ENCODE results near the gene FBRSL1.

FBRSL1 gene

GRCh38 chr12:132508860-132509732 lies 19.1 kb downstream of the FBRSL1 start:
- H3K4me1 ChIP-seq (ENCODE audit: insufficient read depth, low read length) = peaks cover 16% of the 10 kb centered on the region; the same call in 1 of the 2 replicates
- no peaks in the 10 kb centered on the region for H3K36me3 ChIP-seq (ENCODE audit: insufficient read depth, low read length)
- no peaks in the 10 kb centered on the region for H3K9me3 ChIP-seq (ENCODE audit: control insufficient read depth, insufficient read depth, low read length)
- no peak overlapping the region for H3K9ac ChIP-seq (ENCODE audit: low read depth, low read length)

- Histone ChIP-seq H3K9ac (ENCODE audit: low read depth, low read length) (no peak overlapping the region), H3K9me3 (ENCODE audit: control insufficient read depth, insufficient read depth, low read length) (no peaks in the 10 kb centered on the region), H3K4me1 (ENCODE audit: insufficient read depth, low read length) (peaks cover 16% of the 10 kb centered on the region; the same call in 1 of the 2 replicates), H3K36me3 (ENCODE audit: insufficient read depth, low read length) (no peaks in the 10 kb centered on the region)
Measured at GRCh38 chr12:132510111-132510724, 20.3 kb downstream of the FBRSL1 start.

GRCh38 chr12:132510746-132511477 lies 21.0 kb downstream of the FBRSL1 start:
- Histone ChIP-seq H3K9me3 (ENCODE audit: control insufficient read depth, insufficient read depth, low read length) (no peaks in the 10 kb centered on the region), H3K4me1 (ENCODE audit: insufficient read depth, low read length) (peaks cover 11% of the 10 kb centered on the region; the same call in 1 of the 2 replicates), H3K9ac (ENCODE audit: low read depth, low read length) (no peak overlapping the region), H3K36me3 (ENCODE audit: insufficient read depth, low read length) (no peaks in the 10 kb centered on the region)

- no peaks in the 10 kb centered on the region for H3K9me3 ChIP-seq (ENCODE audit: control insufficient read depth, insufficient read depth, low read length)
- no peak overlapping the region for H3K9ac ChIP-seq (ENCODE audit: low read depth, low read length)
- no peaks in the 10 kb centered on the region for H3K36me3 ChIP-seq (ENCODE audit: insufficient read depth, low read length)
- peaks cover 4% of the 10 kb centered on the region; the same call in 1 of the 2 replicates for H3K4me1 ChIP-seq (ENCODE audit: insufficient read depth, low read length)
Measured at GRCh38 chr12:132511516-132512196, 21.7 kb downstream of the FBRSL1 start.

GRCh38 chr12:132512197-132513069 lies 22.5 kb downstream of the FBRSL1 start:
- H3K9ac ChIP-seq (ENCODE audit: low read depth, low read length) = no peak overlapping the region
- peaks cover 1% of the 10 kb centered on the region; the same call in 1 of the 2 replicates for H3K4me1 ChIP-seq (ENCODE audit: insufficient read depth, low read length)
- H3K9me3 ChIP-seq (ENCODE audit: control insufficient read depth, insufficient read depth, low read length) = no peaks in the 10 kb centered on the region
- no peaks in the 10 kb centered on the region for H3K36me3 ChIP-seq (ENCODE audit: insufficient read depth, low read length)

- Histone ChIP-seq H3K9me3 (ENCODE audit: control insufficient read depth, insufficient read depth, low read length) (no peaks in the 10 kb centered on the region), H3K36me3 (ENCODE audit: insufficient read depth, low read length) (no peaks in the 10 kb centered on the region), H3K9ac (ENCODE audit: low read depth, low read length) (no peak overlapping the region), H3K4me1 (ENCODE audit: insufficient read depth, low read length) (no peaks in the 10 kb centered on the region)
Measured at GRCh38 chr12:132513070-132513398, 23.1 kb downstream of the FBRSL1 start.

- no peaks in the 10 kb centered on the region for H3K4me1 ChIP-seq (ENCODE audit: insufficient read depth, low read length)
- H3K36me3 ChIP-seq (ENCODE audit: insufficient read depth, low read length) = no peaks in the 10 kb centered on the region
- H3K9ac ChIP-seq (ENCODE audit: low read depth, low read length) = no peak overlapping the region
- H3K9me3 ChIP-seq (ENCODE audit: control insufficient read depth, insufficient read depth, low read length) = no peaks in the 10 kb centered on the region
Measured at GRCh38 chr12:132513458-132514135, 23.6 kb downstream of the FBRSL1 start.

GRCh38 chr12:132514216-132514820 lies 24.4 kb downstream of the FBRSL1 start:
- no peak overlapping the region for H3K9ac ChIP-seq (ENCODE audit: low read depth, low read length)
- H3K4me1 ChIP-seq (ENCODE audit: insufficient read depth, low read length) = no peaks in the 10 kb centered on the region
- H3K9me3 ChIP-seq (ENCODE audit: control insufficient read depth, insufficient read depth, low read length) = no peaks in the 10 kb centered on the region
- H3K36me3 ChIP-seq (ENCODE audit: insufficient read depth, low read length) = no peaks in the 10 kb centered on the region

- Histone ChIP-seq H3K4me1 (ENCODE audit: insufficient read depth, low read length) (no peaks in the 10 kb centered on the region), H3K9me3 (ENCODE audit: control insufficient read depth, insufficient read depth, low read length) (no peaks in the 10 kb centered on the region), H3K9ac (ENCODE audit: low read depth, low read length) (no peak overlapping the region), H3K36me3 (ENCODE audit: insufficient read depth, low read length) (no peaks in the 10 kb centered on the region)
Measured at GRCh38 chr12:132514838-132515237, 24.9 kb downstream of the FBRSL1 start.

GRCh38 chr12:132516095-132517012 lies 26.4 kb downstream of the FBRSL1 start:
- H3K9me3 ChIP-seq (ENCODE audit: control insufficient read depth, insufficient read depth, low read length) = no peaks in the 10 kb centered on the region
- no peaks in the 10 kb centered on the region for H3K36me3 ChIP-seq (ENCODE audit: insufficient read depth, low read length)
- no peak overlapping the region for H3K9ac ChIP-seq (ENCODE audit: low read depth, low read length)
- H3K4me1 ChIP-seq (ENCODE audit: insufficient read depth, low read length) = no peaks in the 10 kb centered on the region

GRCh38 chr12:132517013-132517739 lies 27.2 kb downstream of the FBRSL1 start:
- H3K9ac ChIP-seq (ENCODE audit: low read depth, low read length) = no peak overlapping the region
- H3K36me3 ChIP-seq (ENCODE audit: insufficient read depth, low read length) = no peaks in the 10 kb centered on the region
- H3K9me3 ChIP-seq (ENCODE audit: control insufficient read depth, insufficient read depth, low read length) = no peaks in the 10 kb centered on the region
- no peaks in the 10 kb centered on the region for H3K4me1 ChIP-seq (ENCODE audit: insufficient read depth, low read length)

- Histone ChIP-seq H3K9me3 (ENCODE audit: control insufficient read depth, insufficient read depth, low read length) (no peaks in the 10 kb centered on the region), H3K9ac (ENCODE audit: low read depth, low read length) (no peak overlapping the region), H3K4me1 (ENCODE audit: insufficient read depth, low read length) (no peaks in the 10 kb centered on the region)
Measured at GRCh38 chr12:132517740-132518100, 27.8 kb downstream of the FBRSL1 start.

More at GRCh38 chr12:132517740-132518100, 27.8 kb downstream of the FBRSL1 start:
- H3K36me3 ChIP-seq (ENCODE audit: insufficient read depth, low read length) = no peaks in the 10 kb centered on the region

Data from ES-I3 (cell line).